Smooth muscle cell (in vitro differentiated cells): ENCODE data around the gene CLIC5. TPM values are rescaled to one million over a fixed set of nuclear protein-coding genes. Genes with fewer than 3 reads are reported as not detected.

Source experiments
- DNase-seq: peaks from one replicate; lab custom pipeline; 2025; ENCODE audit not compliant: unreplicated experiment; lab: John Stamatoyannopoulos, UW
- H2AFZ ChIP-seq: fragments of 200-600 bp; sonication (generic); 2 replicates; pipeline ENCODE4 v1.6.0; 2016; ENCODE audit warnings: antibody characterized with exemption, low read depth, mild to moderate bottlenecking
- H3F3A ChIP-seq: fragments of 200-600 bp; sonication (generic); 2 replicates; pipeline ENCODE4 v1.6.0; 2017; ENCODE audit warnings: antibody characterized with exemption, low read depth
- H3K27ac ChIP-seq: fragments of 200-600 bp; sonication (generic); 2 replicates; pipeline ENCODE4 v1.5.1; 2016; ENCODE audit warnings: low read depth, mild to moderate bottlenecking
- H3K27me3 ChIP-seq: fragments of 200-600 bp; sonication (generic); 2 replicates; pipeline ENCODE4 v1.6.1; 2016; ENCODE audit warnings: low read depth, mild to moderate bottlenecking
- H3K36me3 ChIP-seq: fragments of 200-600 bp; sonication (generic); 2 replicates; pipeline ENCODE4 v1.5.1; 2016; ENCODE audit warnings: low read depth
- H3K4me1 ChIP-seq: fragments of 200-600 bp; sonication (generic); 2 replicates; pipeline ENCODE4 v1.5.1; 2016; ENCODE audit warnings: low read depth
- H3K4me2 ChIP-seq: fragments of 200-600 bp; sonication (generic); 2 replicates; pipeline ENCODE4 v1.6.0; 2016; ENCODE audit warnings: mild to moderate bottlenecking
- H3K4me3 ChIP-seq: fragments of 200-600 bp; sonication (generic); 2 replicates; pipeline ENCODE4 v1.5.1; 2016; ENCODE audit warnings: mild to moderate bottlenecking
- H3K79me2 ChIP-seq: fragments of 200-600 bp; sonication (generic); 2 replicates; pipeline ENCODE4 v1.6.0; 2016; ENCODE audit warnings: low read depth, mild to moderate bottlenecking
- H3K9ac ChIP-seq: fragments of 200-600 bp; sonication (generic); 2 replicates; pipeline ENCODE4 v1.6.0; 2016; ENCODE audit warnings: low read depth
- H3K9me3 ChIP-seq: fragments of 200-600 bp; sonication (generic); replicated peaks from 2 replicates; pipeline ENCODE4 v1.5.1; 2016; ENCODE audit warnings: low read depth
- H4K20me1 ChIP-seq: fragments of 200-600 bp; sonication (generic); 2 replicates; pipeline ENCODE4 v1.6.0; 2016; ENCODE audit warnings: low read depth
- CTCF ChIP-seq: fragments of 200-600 bp; sonication (generic); IDR thresholded peaks from 2 replicates; pipeline ENCODE4 v1.5.1; 2017; ENCODE audit warnings: borderline replicate concordance, mild to moderate bottlenecking, antibody characterized with exemption; ENCODE audit not compliant: insufficient read depth, poor library complexity, severe bottlenecking
- WGBS: methylation state at CpG from one replicate; pipeline ENCODE4 v1.1.7; 2016; ENCODE audit warnings: low lambda C conversion rate; 5-methylcytosine and 5-hydroxymethylcytosine counted together
- polyA plus RNA-seq: library from polyadenylated mRNA; unstranded; fragments of >200 nt; fragmentation: Nextera tagmentation; extraction: Ambion mirVana; gene quantifications from 2 replicates; pipeline ENCODE4 v1.2.1, GENCODE V29; 2016
- total RNA-seq: library from RNA; depleted of rRNA; stranded (reverse); fragments of >200 nt; gene quantifications from 2 replicates; pipeline ENCODE4 v1.2.3, GENCODE V29; 2014

The CLIC5 gene
- total and polyA plus RNA-seq, 2 experiments from 2014 or later = 0.97 to 4.4 TPM

GRCh38 chr6:45850378-45851033 lies 165.2 kb downstream of the CLIC5 start:
- H3K27ac ChIP-seq = no peak overlapping the region
- H4K20me1 ChIP-seq = no peaks in the 10 kb centered on the region
- DNase-seq = no peak
- H3K4me1 ChIP-seq = no peaks in the 10 kb centered on the region
- 84% methylated on average over 8 of the region's 8 CpGs for WGBS
- H3K9ac ChIP-seq = no peak overlapping the region
- no peaks in the 10 kb centered on the region for H3K36me3 ChIP-seq
- no peaks in the 10 kb centered on the region for H3K27me3 ChIP-seq
- no peak overlapping the region for H3K4me3 ChIP-seq
- H3K4me2 ChIP-seq = no peak overlapping the region
- no peak for TF ChIP-seq CTCF
- no peaks in the 10 kb centered on the region for H3K9me3 ChIP-seq
- H3K79me2 ChIP-seq = no peaks in the 10 kb centered on the region
- H2AFZ ChIP-seq = no peak overlapping the region
- H3F3A ChIP-seq = no peaks in the 10 kb centered on the region

GRCh38 chr6:45845567-45845966 lies 170.1 kb downstream of the CLIC5 start:
- Histone ChIP-seq H3K79me2 (no peaks in the 10 kb centered on the region), H3K36me3 (no peaks in the 10 kb centered on the region), H3K9ac (no peak overlapping the region), H3K27me3 (no peaks in the 10 kb centered on the region), H3F3A (no peaks in the 10 kb centered on the region), H3K4me2 (no peak overlapping the region), H3K4me3 (no peak overlapping the region), H2AFZ (no peak overlapping the region), H3K27ac (no peak overlapping the region), H4K20me1 (no peaks in the 10 kb centered on the region), H3K4me1 (no peaks in the 10 kb centered on the region), H3K9me3 (no peaks in the 10 kb centered on the region)
- no peak for DNase-seq
- TF ChIP-seq CTCF = no peak
- WGBS = 90% methylated on average over 1 of the region's 1 CpG

GRCh38 chr6:45844986-45845385 lies 170.7 kb downstream of the CLIC5 start:
- Histone ChIP-seq H3K36me3 (no peaks in the 10 kb centered on the region), H4K20me1 (no peaks in the 10 kb centered on the region), H3K9me3 (no peaks in the 10 kb centered on the region), H3K27ac (no peak overlapping the region), H3K79me2 (no peaks in the 10 kb centered on the region), H3K4me1 (no peaks in the 10 kb centered on the region), H3K4me3 (no peak overlapping the region), H3F3A (no peaks in the 10 kb centered on the region), H3K27me3 (no peaks in the 10 kb centered on the region), H2AFZ (no peak overlapping the region), H3K4me2 (no peak overlapping the region), H3K9ac (no peak overlapping the region)
- DNase-seq = no peak
- TF ChIP-seq CTCF = no peak
- 91% methylated on average over 8 of the region's 8 CpGs for WGBS
